Endothelial cell of umbilical vein (primary cell): Measurements from ENCODE around the gene ERBB4. TPM values are rescaled to one million over a fixed set of nuclear protein-coding genes. Genes with fewer than 3 reads are reported as not detected.

Experiments
- BruUV-seq: library from RNA; stranded (reverse); fragments of 400-500 nt; replicated peaks from 2 replicates; lab custom pipeline; 2021; lab: Mats Ljungman, UMichigan
- CTCF ChIA-PET: fragments of 300-600, 350-600 bp; sonication (Branson Sonifier 250); formaldehyde crosslinking; loops from one replicate; lab custom pipeline; 2021; ENCODE audit warnings: antibody characterized with exemption, inconsistent platforms; lab: Charles Lee
- POLR2A ChIA-PET: fragments of 300-600, 350-600 bp; sonication (Branson Sonifier 250); formaldehyde crosslinking; loops from one replicate; lab custom pipeline; 2021; ENCODE audit warnings: antibody characterized with exemption, inconsistent platforms; lab: Charles Lee
- DNase-seq: peaks from one replicate; pipeline ENCODE4 v3.0.0-alpha.2; 2011; ENCODE audit warnings: low read depth, low spot score
- FAIRE-seq: peaks from 2 replicates; lab custom pipeline; 2011; peaks lifted over from hg19 to GRCh38; lab: Jason Lieb, UNC
- H2AFZ ChIP-seq: 2 replicates; pipeline ENCODE4 v1.6.0; 2012; ENCODE audit warnings: low read depth, low read length, control low read depth, inconsistent platforms
- H3K27ac ChIP-seq: 2 replicates; pipeline ENCODE4 v1.5.1; 2011; ENCODE audit warnings: low read depth, mild to moderate bottlenecking, control low read depth, low read length, moderate library complexity; ENCODE audit not compliant: insufficient read depth
- H3K27me3 ChIP-seq, 2 experiments: 2 replicates each; pipeline versions ENCODE4 v1.6.0 to v1.6.1; 2011; ENCODE audit warnings: low read length in 2 of 2, mixed read lengths in 1 of 2; ENCODE audit not compliant: control insufficient read depth in 2 of 2, insufficient read depth in 2 of 2
- H3K36me3 ChIP-seq, 2 experiments: 2 replicates in 1 of 2; 3 replicates in 1 of 2; pipeline ENCODE4 v1.5.1; 2011; ENCODE audit warnings: low read length in 2 of 2, mild to moderate bottlenecking in 1 of 2, moderate library complexity in 1 of 2; ENCODE audit not compliant: control insufficient read depth in 2 of 2, insufficient read depth in 2 of 2; ENCODE audit errors: extremely low read depth in 1 of 2
- H3K4me1 ChIP-seq: 3 replicates; pipeline ENCODE4 v1.5.1; 2011; ENCODE audit warnings: mild to moderate bottlenecking, low read length; ENCODE audit not compliant: control insufficient read depth, insufficient read depth; ENCODE audit errors: extremely low read depth
- H3K4me2 ChIP-seq: 2 replicates; pipeline ENCODE4 v1.6.1; 2011; ENCODE audit warnings: low read length, control low read depth, mixed read lengths; ENCODE audit not compliant: insufficient read depth
- H3K4me3 ChIP-seq, 3 experiments: fragments of 200-600 bp in 1 of 3; sonication (generic), shearing (Covaris generic) in 1 of 3; replicated peaks in 1 of 3; 2 replicates each; pipeline ENCODE4 v1.5.1; 2011 to 2016; ENCODE audit warnings: control low read depth in 3 of 3, low read length in 3 of 3, mild to moderate bottlenecking in 2 of 3, inconsistent platforms in 1 of 3, low read depth in 1 of 3, moderate library complexity in 1 of 3; ENCODE audit not compliant: insufficient read depth in 1 of 3
- H3K79me2 ChIP-seq: 2 replicates; pipeline ENCODE4 v1.6.0; 2012; ENCODE audit warnings: low read length, inconsistent platforms; ENCODE audit not compliant: control insufficient read depth, insufficient read depth
- H3K9ac ChIP-seq: replicated peaks from 2 replicates; pipeline ENCODE3; 2011; ENCODE audit warnings: low read length, control low read depth; ENCODE audit not compliant: insufficient read depth; ENCODE audit errors: extremely low read depth
- H3K9me1 ChIP-seq: replicated peaks from 3 replicates; pipeline ENCODE4 v1.6.0; 2011; ENCODE audit warnings: mild to moderate bottlenecking, low read length; ENCODE audit not compliant: control insufficient read depth, insufficient read depth; ENCODE audit errors: extremely low read depth
- H3K9me3 ChIP-seq: replicated peaks from 2 replicates; pipeline ENCODE4 v1.5.1; 2012; ENCODE audit warnings: low read length, inconsistent platforms; ENCODE audit not compliant: control insufficient read depth, insufficient read depth
- H4K20me1 ChIP-seq: replicated peaks from 2 replicates; pipeline ENCODE3; 2011; ENCODE audit warnings: mild to moderate bottlenecking, low read length; ENCODE audit not compliant: control insufficient read depth, insufficient read depth; ENCODE audit errors: extremely low read depth
- EZH2 ChIP-seq: IDR thresholded peaks from 2 replicates; pipeline ENCODE4 v1.6.1; 2012; ENCODE audit warnings: borderline replicate concordance, low read depth, mild to moderate bottlenecking, moderate library complexity, low read length, inconsistent platforms; ENCODE audit not compliant: severe bottlenecking
- FOS ChIP-seq: IDR thresholded peaks from 2 replicates; pipeline ENCODE4 v1.6.1; 2011; ENCODE audit warnings: mild to moderate bottlenecking, low read length, moderate library complexity, borderline replicate concordance; ENCODE audit not compliant: insufficient read depth
- GATA2 ChIP-seq: IDR thresholded peaks from 2 replicates; pipeline ENCODE4 v1.7.0; 2011; ENCODE audit warnings: low read depth, mild to moderate bottlenecking, moderate library complexity, mixed read lengths, low read length; ENCODE audit not compliant: insufficient read length, insufficient read depth
- JUN ChIP-seq: IDR thresholded peaks from 2 replicates; pipeline ENCODE4 v1.6.1; 2011; ENCODE audit warnings: borderline replicate concordance, low read depth; ENCODE audit not compliant: insufficient read length, insufficient read depth
- MYC ChIP-seq: IDR thresholded peaks from one replicate; pipeline ENCODE4 v1.6.1; 2011; ENCODE audit warnings: mild to moderate bottlenecking, low read depth, low read length
- POLR2A ChIP-seq: IDR thresholded peaks from 2 replicates; pipeline ENCODE4 v1.6.1; 2012; ENCODE audit warnings: low read depth, mild to moderate bottlenecking, control low read depth, low read length
- POLR2AphosphoS5 ChIP-seq: IDR thresholded peaks from 2 replicates; pipeline ENCODE4 v1.6.1; 2012; ENCODE audit warnings: low read depth, mild to moderate bottlenecking, control low read depth, low read length, moderate library complexity; ENCODE audit not compliant: insufficient read depth
- dilution Hi-C: fragments of 300-500 bp; cut with MboI; formaldehyde crosslinking; loops from one replicate; pipeline ENCODE4 v1.15.0; 2019; ENCODE audit warnings: low sequenced_read_pairs; ENCODE audit not compliant: extremely low pct_ligation_motif_present
- intact Hi-C: fragments of 100-400 bp; cut with micrococcal nuclease; formaldehyde crosslinking; loops from one replicate; pipeline ENCODE4 v1.10.0; 2022
- polyA plus RNA-seq, 4 experiments: library from polyadenylated mRNA; depleted of rRNA in 3 of 4; stranded (reverse) in 3 of 4; unstranded in 1 of 4; fragments of >200 nt; gene quantifications; 2 replicates each; pipeline versions ENCODE4 v1.2.1 to v1.2.3, GENCODE V29; 2011 to 2012; ENCODE audit warnings: missing spikeins in 1 of 4
- total RNA-seq: library from RNA; stranded (reverse); gene quantifications from 2 replicates; pipeline ENCODE4 v1.2.3, GENCODE V29; 2021
- TF ChIP-seq, protein P1 (sequence below): IDR thresholded peaks from 2 replicates; pipeline ENCODE4 v1.6.1; 2011; ENCODE audit not compliant: insufficient read depth, insufficient read length
- TF ChIP-seq, protein P2 (sequence below), 2 donors: IDR thresholded peaks; 1 replicate in 1 of 2; 2 replicates in 1 of 2; pipeline ENCODE4 v1.5.1; 2011; ENCODE audit warnings: low read length in 2 of 2, mild to moderate bottlenecking in 2 of 2, moderate library complexity in 2 of 2, control low read depth in 1 of 2, inconsistent platforms in 1 of 2, low read depth in 1 of 2; ENCODE audit not compliant: insufficient read depth in 1 of 2; ENCODE audit errors: extremely low read depth in 1 of 2

Gene ERBB4
- total and polyA plus RNA-seq, 2 donors (not counting 3 experiments of a cell fraction or from before 2014, with no cell fraction given) = 0.01 to 0.27 TPM

DNA sequence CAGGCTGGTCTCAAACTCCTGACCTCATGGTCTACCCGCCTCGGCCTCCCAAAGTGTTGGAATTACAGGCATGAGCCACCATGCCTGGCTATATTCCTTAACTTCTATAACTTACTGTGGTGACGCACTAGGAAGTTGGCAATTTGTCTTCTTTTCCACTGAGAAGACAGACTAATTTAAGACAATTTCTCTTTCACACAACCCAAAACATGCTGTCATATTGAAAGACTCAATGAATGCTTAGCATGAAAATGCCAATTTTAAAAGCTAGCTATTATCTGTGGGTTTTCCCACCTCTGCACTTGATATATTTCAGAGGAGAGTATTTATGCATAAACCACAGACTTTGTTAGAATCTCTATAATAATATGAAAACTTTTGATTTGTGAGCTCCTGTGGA is 84.5 kb downstream of the ERBB4 start:
- Histone ChIP-seq H3K9me1 (no peaks in the 10 kb centered on the region), H3K79me2 (no peaks in the 10 kb centered on the region), H4K20me1 (no peaks in the 10 kb centered on the region), H3K9ac (no peak overlapping the region), H3K27ac (no peak overlapping the region), H2AFZ (no peak overlapping the region), H3K36me3 (no peaks in the 10 kb centered on the region), H3K4me1 (no peaks in the 10 kb centered on the region), H3K27me3 (no peaks in the 10 kb centered on the region), H3K4me2 (no peak overlapping the region), H3K4me3 (no peak overlapping the region), H3K9me3 (no peaks in the 10 kb centered on the region)
- intact Hi-C loops = no loop called here
- FAIRE-seq (no peak), DNase-seq (no peak)
- dilution Hi-C loops = no loop called here
- ChIA-PET POLR2A (no interaction called here), CTCF (interaction anchor here (1.1 to 1.2 kb wide), 2 partner anchors 9 to 575 kb away, joined by 3 read pairs; no protein-coding TSS in a partner anchor)
- no TSS peak for BruUV-seq
- TF ChIP-seq EZH2 (no peak), POLR2A (no peak), GATA2 (no peak), FOS (no peak), JUN (no peak), MYC (no peak), POLR2AphosphoS5 (no peak)
- TF ChIP-seq, protein P1, sequence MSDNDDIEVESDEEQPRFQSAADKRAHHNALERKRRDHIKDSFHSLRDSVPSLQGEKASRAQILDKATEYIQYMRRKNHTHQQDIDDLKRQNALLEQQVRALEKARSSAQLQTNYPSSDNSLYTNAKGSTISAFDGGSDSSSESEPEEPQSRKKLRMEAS = no peak
- TF ChIP-seq, protein P2, sequence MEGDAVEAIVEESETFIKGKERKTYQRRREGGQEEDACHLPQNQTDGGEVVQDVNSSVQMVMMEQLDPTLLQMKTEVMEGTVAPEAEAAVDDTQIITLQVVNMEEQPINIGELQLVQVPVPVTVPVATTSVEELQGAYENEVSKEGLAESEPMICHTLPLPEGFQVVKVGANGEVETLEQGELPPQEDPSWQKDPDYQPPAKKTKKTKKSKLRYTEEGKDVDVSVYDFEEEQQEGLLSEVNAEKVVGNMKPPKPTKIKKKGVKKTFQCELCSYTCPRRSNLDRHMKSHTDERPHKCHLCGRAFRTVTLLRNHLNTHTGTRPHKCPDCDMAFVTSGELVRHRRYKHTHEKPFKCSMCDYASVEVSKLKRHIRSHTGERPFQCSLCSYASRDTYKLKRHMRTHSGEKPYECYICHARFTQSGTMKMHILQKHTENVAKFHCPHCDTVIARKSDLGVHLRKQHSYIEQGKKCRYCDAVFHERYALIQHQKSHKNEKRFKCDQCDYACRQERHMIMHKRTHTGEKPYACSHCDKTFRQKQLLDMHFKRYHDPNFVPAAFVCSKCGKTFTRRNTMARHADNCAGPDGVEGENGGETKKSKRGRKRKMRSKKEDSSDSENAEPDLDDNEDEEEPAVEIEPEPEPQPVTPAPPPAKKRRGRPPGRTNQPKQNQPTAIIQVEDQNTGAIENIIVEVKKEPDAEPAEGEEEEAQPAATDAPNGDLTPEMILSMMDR (IDR thresholded peaks at IDR 0.05; ENCODE audit: extremely low read depth in 1 of 2, insufficient read depth in 1 of 2, low read depth in 1 of 2, low read length in 2 of 2) = no peak
